Activated CD8-positive, alpha-beta memory T cell treated with anti-CD3 and anti-CD28 coated beads, Interleukin-2, amount 50 U/mL, for 1 hour (primary cell): ENCODE results near the gene SERGEF.

Experiments
- DNase-seq: peaks from one replicate; pipeline ENCODE4 v3.0.0-alpha.2; 2020; ENCODE audit errors: extremely low read depth

The SERGEF gene

GRCh38 chr11:17750801-17751165 is 262.1 kb downstream of the SERGEF start:
- DNase-seq: no peak

DNA sequence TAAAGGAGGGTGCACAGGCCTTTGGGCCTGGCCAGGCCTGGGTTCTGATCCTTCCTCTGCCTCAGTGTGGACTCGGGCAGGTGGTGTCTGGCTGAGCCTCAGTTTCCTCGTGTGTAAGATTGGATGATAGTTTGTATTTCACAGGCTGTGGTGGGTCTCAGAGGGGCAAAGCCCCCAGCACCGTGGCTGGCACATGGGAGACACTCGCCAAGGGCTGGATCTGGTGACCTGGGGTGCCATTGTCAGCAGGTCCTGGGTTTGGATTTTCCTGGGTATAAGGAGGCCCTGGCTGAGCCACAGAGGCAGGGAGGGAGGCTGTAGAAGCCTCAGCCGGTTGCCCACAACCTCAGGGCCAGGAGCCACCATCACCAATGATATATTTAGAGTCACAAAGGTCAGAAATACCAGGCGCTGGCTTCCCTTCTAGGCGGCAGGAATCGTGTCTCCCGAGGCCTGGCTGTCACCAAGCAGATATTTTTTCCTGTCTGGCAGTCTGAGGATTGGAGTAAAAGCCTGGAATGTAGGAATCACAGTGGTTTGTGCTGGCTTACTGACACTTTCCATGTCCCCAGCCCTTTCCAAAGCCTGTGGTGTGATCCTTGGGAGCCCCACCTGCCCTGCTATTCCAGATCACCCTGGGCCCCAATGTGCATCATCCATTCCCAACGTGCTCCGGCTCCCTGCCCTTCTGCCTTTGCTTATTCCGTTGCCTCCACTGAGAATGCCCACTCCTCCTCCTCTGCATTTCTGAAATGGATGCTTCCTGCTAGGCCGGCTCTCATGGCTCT is 262.6 kb downstream of the SERGEF start:
- no peak for DNase-seq

GRCh38 chr11:17748761-17749721 is 263.8 kb downstream of the SERGEF start:
- no peak for DNase-seq

DNA sequence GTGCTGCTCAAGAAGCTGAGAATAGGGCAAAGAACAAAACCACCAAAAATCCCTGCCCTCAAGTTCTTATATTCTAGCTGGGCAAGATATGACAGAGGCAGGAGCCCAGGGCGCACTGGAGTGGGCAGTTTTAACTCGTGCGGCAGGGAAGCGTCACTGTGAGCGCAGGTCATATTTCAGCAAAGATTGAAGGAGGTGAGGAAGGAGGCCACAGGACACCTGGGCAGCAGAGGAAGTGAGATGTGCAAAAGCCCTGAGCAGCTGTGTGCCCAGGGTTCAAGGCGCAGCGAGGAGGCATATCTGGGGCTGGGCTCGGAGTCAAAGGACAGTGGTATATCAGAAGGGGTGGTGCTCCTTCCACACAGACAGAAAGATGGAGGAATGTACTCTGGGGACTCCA is 264.8 kb downstream of the SERGEF start:
- DNase-seq: no peak

DNA sequence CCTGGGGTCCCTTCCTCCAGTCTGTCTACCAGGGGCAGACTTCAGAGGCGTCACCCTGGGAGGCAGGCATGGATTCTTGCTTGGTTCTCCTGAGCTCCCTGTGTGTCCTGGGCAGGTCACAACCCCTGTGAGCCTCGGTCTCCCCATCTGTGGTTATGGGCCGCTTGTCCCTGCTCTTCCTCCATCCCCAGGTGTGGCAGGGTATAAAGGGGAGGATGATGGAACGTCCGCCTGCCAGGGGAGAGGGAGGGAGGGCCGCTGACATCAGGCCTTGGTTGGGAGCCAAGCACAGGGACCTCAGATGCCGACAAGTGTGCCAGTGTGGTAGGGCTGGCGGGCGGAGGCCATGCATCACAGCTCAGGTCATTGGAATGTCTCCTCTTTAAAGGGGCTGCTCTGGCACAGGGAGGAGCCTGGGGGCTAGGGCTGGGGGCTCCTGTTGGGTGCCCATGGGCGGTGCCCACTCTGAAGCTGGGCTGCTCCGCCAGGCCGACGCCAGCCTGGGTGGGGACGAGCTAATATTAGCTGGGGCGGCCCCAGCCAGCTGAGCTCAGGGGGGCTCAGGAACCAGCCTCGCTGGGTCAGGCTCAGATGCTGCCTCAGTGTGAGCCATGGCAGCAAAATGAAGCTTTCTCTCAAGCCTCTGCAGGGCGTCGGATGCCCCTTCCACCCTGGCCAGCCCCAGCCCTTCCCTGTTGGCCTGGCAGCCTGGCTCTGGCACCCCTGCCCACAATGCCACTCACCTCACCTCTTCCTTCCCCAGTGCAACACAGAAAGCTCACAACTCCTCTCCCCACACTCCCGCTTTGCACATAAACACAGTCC is 265.5 kb downstream of the SERGEF start:
- no peak for DNase-seq

- DNase-seq: no peak
Measured at GRCh38 chr11:17746096-17746495, 266.8 kb downstream of the SERGEF start.

- DNase-seq: no peak
Measured at GRCh38 chr11:17745023-17745772, 267.6 kb downstream of the SERGEF start.

DNA sequence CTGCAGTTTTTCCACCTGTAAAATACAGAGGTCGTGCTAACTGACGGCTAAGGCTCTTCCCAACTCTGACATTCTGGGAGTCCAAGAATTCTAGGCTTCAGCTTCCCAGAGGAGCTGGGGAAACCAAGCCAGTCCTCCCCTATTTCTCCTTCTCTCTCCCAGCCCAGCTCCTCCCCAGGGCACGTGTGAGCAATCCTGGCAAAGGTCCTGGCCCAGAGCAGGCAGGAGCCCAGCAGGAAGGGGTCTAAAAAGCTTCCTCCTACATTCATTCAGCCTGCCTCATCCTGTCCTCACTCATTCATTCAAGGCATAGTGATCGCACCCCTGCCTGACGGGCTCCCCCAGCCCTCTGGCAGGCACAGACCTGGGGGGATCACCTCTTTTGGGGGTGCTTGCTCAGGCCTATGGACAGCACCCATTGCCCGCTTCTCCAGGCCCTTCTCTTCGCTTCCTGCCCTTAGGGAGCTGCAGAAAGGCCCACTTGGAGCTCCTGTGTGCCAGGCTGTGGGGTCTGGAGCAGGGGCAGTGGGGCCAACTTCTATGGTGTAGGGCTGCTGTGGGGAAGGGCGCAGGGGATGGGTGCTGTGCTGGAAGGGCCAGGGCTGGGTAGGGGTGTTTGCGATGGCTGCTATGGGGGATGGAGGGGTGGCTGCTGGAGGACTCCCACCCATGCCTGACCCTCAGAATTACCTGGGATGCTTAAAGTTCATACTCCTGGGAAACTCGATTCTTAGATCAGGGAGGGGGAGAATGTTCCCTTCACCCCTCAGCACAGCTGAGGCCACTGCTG is 268.5 kb downstream of the SERGEF start:
- DNase-seq: no peak

GRCh38 chr11:17743808-17744119 is 269.1 kb downstream of the SERGEF start:
- DNase-seq: no peak

GRCh38 chr11:17743026-17743807 is 269.6 kb downstream of the SERGEF start:
- no peak for DNase-seq

DNA sequence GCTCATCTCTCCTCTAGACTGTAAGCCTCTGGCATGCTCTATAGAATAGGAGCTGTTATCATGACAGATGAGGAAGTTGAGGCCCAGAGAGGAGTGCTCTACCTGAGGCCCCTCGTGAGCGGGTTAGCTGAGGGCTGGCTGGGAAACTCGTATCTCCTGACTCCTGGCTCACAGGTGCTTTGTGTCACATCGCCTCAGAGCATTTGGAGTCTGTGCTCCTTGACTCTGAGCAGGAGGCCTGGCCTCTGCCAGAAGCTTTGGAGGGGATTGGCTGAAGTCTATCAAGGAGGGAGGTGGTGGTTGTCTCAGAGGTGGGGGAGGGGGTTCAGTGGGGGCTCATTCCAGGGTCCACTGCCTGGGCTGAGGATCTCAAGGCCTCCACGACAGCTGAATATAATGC is 270.8 kb downstream of the SERGEF start:
- no peak for DNase-seq

GRCh38 chr11:17741487-17741886 is 271.4 kb downstream of the SERGEF start:
- no peak for DNase-seq

DNA sequence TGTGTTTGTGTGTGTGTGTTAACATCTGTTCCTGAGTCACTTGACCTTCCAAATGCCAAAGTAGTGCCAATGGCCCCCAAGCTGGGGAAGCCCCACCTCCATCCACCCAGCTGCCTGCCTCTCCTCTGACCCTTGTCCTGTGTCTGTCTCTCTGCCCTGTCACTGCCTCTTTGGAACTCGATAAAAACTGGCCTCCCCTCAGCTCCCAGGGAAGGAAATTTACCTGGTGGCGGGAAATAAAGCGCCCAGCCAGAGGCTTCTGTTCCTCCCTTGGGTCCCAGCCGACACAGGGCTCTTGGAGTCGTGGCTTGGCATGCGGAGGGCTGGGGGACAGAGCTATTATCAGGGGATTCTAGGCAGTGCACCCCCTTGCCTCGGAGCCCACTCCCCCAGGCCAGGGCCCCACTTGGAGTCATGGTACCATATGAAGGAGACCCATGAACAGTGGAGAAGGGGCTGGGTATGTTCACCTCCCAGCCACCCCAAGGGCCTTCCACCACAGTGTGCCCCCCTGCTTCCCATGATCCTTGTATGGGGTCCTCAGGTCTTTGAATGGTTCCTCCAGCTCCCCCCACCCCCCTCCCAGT is 272.1 kb downstream of the SERGEF start:
- no peak for DNase-seq

DNA sequence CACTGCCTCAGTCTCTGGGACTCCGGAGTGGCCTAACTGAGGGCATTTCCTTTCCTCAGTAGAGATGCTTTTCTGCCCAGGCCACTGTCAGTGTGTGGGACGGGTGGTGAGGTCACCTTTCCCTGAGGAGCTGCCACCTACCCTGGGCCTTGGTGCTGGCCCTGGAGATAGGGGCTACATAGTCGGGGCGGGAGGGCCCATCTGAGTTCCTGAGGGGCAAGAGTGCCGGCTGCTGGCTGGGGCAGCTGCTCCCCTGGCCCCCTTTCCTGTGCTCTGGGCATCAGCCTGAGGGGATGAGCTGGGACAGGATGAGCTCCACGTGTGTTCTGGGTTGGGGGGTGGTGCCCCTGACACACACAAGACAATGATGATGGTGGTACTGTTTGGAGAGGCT is 272.9 kb downstream of the SERGEF start:
- no peak for DNase-seq

DNA sequence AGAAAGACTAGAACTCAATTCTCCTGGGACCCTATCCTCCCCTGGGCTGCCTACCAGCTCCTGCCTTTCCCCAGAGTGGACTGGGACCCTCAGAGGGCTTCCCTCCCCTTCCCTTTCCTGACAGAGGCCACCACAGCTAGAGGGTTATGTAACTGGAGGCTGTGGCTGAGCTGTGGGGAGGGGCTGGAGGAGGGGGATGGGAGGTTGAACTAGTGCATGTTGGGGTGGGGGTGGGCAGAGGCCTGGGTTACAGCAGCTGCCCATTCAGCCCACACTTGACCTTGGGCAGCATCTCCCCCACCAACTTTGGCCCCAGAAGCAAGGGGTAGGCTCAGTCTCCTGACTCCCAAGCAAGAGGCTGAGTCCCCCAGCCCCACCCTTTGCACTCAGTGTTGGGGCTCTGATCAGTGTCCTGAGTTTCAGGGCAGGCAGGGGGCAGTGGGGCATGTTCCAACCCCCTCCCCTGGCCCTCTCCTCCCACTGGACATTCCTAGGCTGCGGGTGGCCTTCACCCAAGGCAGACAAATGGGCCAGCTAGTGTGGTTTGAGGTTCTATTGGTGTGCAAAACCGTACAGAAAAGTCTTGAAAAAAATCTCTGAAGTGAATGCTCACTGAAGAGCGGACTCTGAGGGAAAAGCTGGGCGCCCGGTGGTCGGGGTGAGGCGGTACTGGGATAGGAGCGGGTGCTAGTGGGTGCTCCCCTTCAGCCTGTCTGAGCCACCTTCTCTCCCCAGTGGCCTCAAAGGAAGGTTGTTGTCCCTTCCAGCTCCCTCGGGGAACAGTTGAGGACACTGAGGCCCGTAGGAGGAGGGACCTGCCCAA is 274.5 kb downstream of the SERGEF start:
- DNase-seq: no peak
